ENCODE measurements around the gene SOAT2. TPM values are rescaled to one million over a fixed set of nuclear protein-coding genes. Genes with fewer than 3 reads are reported as not detected.
A peak's percentile ranks its signal among the peaks of the same experiment; 100 is the strongest.

SOAT2 gene
- total RNA-seq, 4 donors from 2014 or later, result 13.3 to 55.0 (median 34.5) TPM; not detected in 1

- peaks cover under 1 to 32% (median 7%) of the 10 kb centered on the region in 4 donors for H3K4me1 ChIP-seq
- peak within 1 kb of the TSS; percentile 49 to 62 (median 61) for H3K4me3 ChIP-seq
- H3K36me3 ChIP-seq, result no peaks in the 10 kb centered on the region
- no peak for TF ChIP-seq POLR2A (IDR thresholded peaks at IDR 0.05)
- peak in 4 of 6 experiments; percentile 19 to 48 (median 29) for TF ChIP-seq CTCF (IDR thresholded peaks at IDR 0.05)
- peak; percentile 74 to 84 (median 79) for DNase-seq
- no peaks in the 10 kb centered on the region for H3K9me3 ChIP-seq
- no peaks in the 10 kb centered on the region for H3K27me3 ChIP-seq
- H3K27ac ChIP-seq, result peak within 1 kb of the TSS; percentile 61 to 88 (median 76)
Observed at GRCh38 chr12:53097564-53098353, 5.5 kb upstream of the SOAT2 start, which contains the start of gene IGFBP6. IGFBP6 (plus strand) TSS chr12:53097667; CDS start chr12:53097718, 51 bp downstream.

DNA sequence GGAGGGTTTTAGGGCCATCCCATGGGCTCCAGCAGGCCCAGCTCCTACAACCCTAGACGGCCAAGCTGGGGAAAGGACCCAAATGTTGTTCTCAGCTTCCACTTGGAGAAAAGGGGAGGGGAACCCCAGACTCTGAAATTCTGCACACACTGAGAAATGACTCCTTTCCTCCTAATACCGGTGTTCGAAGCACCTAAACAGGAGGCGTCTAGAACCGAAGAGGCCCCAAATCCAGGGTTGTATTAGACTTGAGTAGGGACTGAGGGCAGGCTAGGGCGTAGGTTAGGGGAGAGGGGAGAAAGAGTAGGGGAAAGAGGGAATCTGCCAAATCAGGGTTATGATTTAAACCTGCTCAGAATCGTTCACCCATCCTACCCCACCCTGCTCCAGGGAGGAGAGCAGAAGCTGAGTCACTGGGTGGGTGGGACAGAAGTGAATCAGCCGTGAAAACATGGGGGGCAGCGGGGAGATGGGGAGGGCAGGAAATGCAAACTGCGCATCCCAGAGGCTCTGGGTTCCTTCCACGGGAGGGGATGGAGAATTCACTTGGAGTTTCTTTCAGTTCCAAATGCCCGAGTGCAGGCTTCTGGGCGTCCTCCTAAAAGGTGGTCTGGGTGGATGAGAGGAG is 4.8 kb upstream of the SOAT2 start:
- no peak for TF ChIP-seq CTCF (IDR thresholded peaks at IDR 0.05)
- H3K4me3 ChIP-seq, result peak overlapping the region; percentile 49 to 62 (median 61)
- peaks cover 5 to 40% (median 11%) of the 10 kb centered on the region in 4 donors for H3K4me1 ChIP-seq
- H3K27ac ChIP-seq, result peak overlapping the region; percentile 61 to 88 (median 76)
- no peaks in the 10 kb centered on the region for H3K27me3 ChIP-seq
- no peaks in the 10 kb centered on the region for H3K36me3 ChIP-seq
- no peak for DNase-seq
- no peaks in the 10 kb centered on the region for H3K9me3 ChIP-seq

DNA sequence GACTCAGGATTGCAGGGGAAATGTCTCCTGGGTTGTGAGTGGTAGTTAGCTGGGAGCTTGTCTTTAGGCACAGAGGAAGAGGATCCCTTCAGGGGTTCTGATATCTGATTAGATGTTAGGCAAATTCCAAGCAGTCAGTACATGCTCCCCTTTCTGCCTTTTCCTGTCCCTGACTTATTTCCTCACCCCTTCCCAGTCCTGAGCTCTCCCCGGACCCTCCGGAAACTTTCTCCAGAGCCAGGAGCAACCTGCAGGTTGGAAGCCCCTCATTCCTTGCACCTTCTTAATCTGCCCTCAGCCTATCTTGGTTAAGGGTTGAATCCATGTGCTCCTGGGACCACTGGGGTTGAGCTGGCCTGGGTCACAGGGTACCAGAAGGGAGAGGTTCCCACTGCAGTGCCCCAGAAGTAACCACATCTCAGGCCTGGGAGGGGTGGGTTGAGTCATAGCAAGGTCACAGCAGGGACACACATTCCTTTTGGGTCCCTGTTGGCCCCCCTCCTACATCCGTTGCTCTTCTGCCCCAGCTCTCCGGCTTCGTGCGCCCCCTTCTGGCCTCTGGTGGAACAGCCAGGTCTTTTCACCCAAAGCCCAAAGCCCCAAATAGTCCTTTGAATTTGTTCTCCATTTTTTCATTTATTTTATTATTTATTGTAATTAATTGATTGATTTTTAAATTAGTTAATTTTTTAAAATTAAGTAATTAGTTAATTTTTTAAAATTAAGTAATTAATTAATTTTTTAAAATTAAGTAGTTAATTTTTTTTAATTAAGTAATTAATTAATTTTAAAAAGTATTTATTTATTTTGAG is 4.0 kb upstream of the SOAT2 start:
- Histone ChIP-seq H3K36me3 (no peaks in the 10 kb centered on the region), H3K27ac (peak overlapping the region; percentile 61 to 88 (median 76)), H3K27me3 (no peaks in the 10 kb centered on the region), H3K9me3 (no peaks in the 10 kb centered on the region), H3K4me3 (peak overlapping the region in 2 of 4 donors; percentile 5 to 62), H3K4me1 (peaks cover 5 to 46% (median 15%) of the 10 kb centered on the region in 4 donors)
- DNase-seq, result peak; percentile 87 to 94 (median 88)
- TF ChIP-seq CTCF (IDR thresholded peaks at IDR 0.05) (peak; percentile 84 to 98 (median 91)), POLR2A (IDR thresholded peaks at IDR 0.05) (peak in 1 of 2 donors; percentile 9)

GRCh38 chr12:53100466-53101151 is 2.7 kb upstream of the SOAT2 start:
- Histone ChIP-seq H3K4me1 (peaks cover 5 to 46% (median 15%) of the 10 kb centered on the region in 4 donors), H3K9me3 (no peaks in the 10 kb centered on the region), H3K27ac (no peak overlapping the region), H3K36me3 (no peaks in the 10 kb centered on the region), H3K4me3 (no peak overlapping the region), H3K27me3 (no peaks in the 10 kb centered on the region)
- no peak for DNase-seq
- TF ChIP-seq POLR2A (IDR thresholded peaks at IDR 0.05), result no peak
- no peak for TF ChIP-seq CTCF (IDR thresholded peaks at IDR 0.05)

DNA sequence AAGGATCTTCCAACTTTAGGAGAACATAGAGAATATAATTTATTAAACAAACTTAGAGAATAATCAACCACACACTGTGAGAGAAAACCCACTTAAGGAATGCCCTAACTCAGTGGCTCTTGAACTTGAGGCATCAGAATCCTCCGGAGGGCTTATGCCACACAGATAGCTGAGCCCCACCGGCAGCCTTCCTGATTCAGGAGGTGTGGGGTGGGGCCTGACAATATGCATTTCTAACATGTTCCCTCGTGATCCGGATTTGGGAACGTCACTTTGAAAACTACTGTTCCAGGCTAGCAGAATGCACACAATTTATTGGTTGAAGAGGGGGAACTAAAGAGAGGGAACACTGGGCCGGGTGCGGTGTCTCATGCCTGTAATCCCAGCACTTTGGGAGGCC is 2.0 kb upstream of the SOAT2 start:
- peaks cover 5 to 46% (median 15%) of the 10 kb centered on the region in 4 donors for H3K4me1 ChIP-seq
- H3K27me3 ChIP-seq, result no peaks in the 10 kb centered on the region
- H3K4me3 ChIP-seq, result no peak overlapping the region
- no peak for DNase-seq
- no peaks in the 10 kb centered on the region for H3K36me3 ChIP-seq
- no peak overlapping the region for H3K27ac ChIP-seq
- no peaks in the 10 kb centered on the region for H3K9me3 ChIP-seq
- no peak for TF ChIP-seq CTCF (IDR thresholded peaks at IDR 0.05)
- TF ChIP-seq POLR2A (IDR thresholded peaks at IDR 0.05), result no peak
